ENCODE data around the gene OMP. TPM values are rescaled to one million over a fixed set of nuclear protein-coding genes. Genes with fewer than 3 reads are reported as not detected.

The OMP gene
- total and polyA plus RNA-seq, 2 of the 13 experiments (the other 11 are each of a cell fraction or from before 2014, with no cell fraction given): not detected

- no peaks in the 10 kb centered on the region for H3K36me3 ChIP-seq (replicated peaks in 1 of 2; ENCODE audit: control insufficient read depth in 1 of 2, insufficient read depth in 2 of 2, low read length in 2 of 2)
- ChIA-PET POLR2A (no interaction called here), CTCF (ENCODE audit: low intra/inter-chr PET ratio, low total read pairs) (no interaction called here)
- 0 out of 2 replicates have a peak, but pooled peaks cover 4% of the 10 kb centered on the region for H4K20me1 ChIP-seq (ENCODE audit: insufficient read depth, low read length)
- no peak overlapping the region for H3K4me2 ChIP-seq (ENCODE audit: low read depth, low read length)
- DNase-seq (ENCODE audit: low spot score) (no peak), ATAC-seq (no peak), FAIRE-seq (no peak)
- no peak for TF ChIP-seq IRX3 (CRISPR knock-in tag; IDR thresholded peaks at IDR 0.05; ENCODE audit: borderline replicate concordance, low read depth)
- no peak for TF ChIP-seq BRF2 (CRISPR knock-in tag; IDR thresholded peaks at IDR 0.05)
- no peak for TF ChIP-seq ZBTB42 (CRISPR knock-in tag; IDR thresholded peaks at IDR 0.05)
- TF ChIP-seq DPF2 (CRISPR knock-in tag; IDR thresholded peaks at IDR 0.05; ENCODE audit: borderline replicate concordance, low read depth): no peak
- TF ChIP-seq GZF1 (CRISPR knock-in tag; IDR thresholded peaks at IDR 0.05): no peak
- TF ChIP-seq FOXO1 (CRISPR knock-in tag; IDR thresholded peaks at IDR 0.05): no peak
- no peak for TF ChIP-seq TAF15 (IDR thresholded peaks at IDR 0.05; ENCODE audit: low read depth, low read length, poor library complexity, severe bottlenecking)
- TF ChIP-seq EZH2 (conservative IDR thresholded peaks at IDR 0.05; ENCODE audit: low read depth, low read length): no peak
- no peak for TF ChIP-seq ZNF362 (CRISPR knock-in tag; IDR thresholded peaks at IDR 0.05; ENCODE audit: borderline replicate concordance)
- TF ChIP-seq HNRNPLL (IDR thresholded peaks at IDR 0.05; ENCODE audit: low read depth, low read length, poor library complexity, severe bottlenecking): no peak
- no peak for TF ChIP-seq NCOA5 (CRISPR knock-in tag; IDR thresholded peaks at IDR 0.05)
- no peak for TF ChIP-seq DBP (CRISPR knock-in tag; IDR thresholded peaks at IDR 0.05; ENCODE audit: not compliant biosample characterization)
- TF ChIP-seq ZSCAN20 (CRISPR knock-in tag; IDR thresholded peaks at IDR 0.05; ENCODE audit: borderline replicate concordance): no peak
- no peak for TF ChIP-seq PRPF4 (IDR thresholded peaks at IDR 0.05; ENCODE audit: low read depth, low read length, poor library complexity, severe bottlenecking)
- TF ChIP-seq SMARCC2 (IDR thresholded peaks at IDR 0.05): no peak
- no peak for TF ChIP-seq ZNF143 (CRISPR knock-in tag; IDR thresholded peaks at IDR 0.05)
- H3K27ac ChIP-seq (ENCODE audit: extremely low read length, insufficient read depth, low read length): no peak overlapping the region
- WGBS (ENCODE audit: low lambda C conversion rate): no CpG with 5 or more reads among the region's 7 CpGs
- H3K79me2 ChIP-seq (ENCODE audit: insufficient read depth, low read length): no peaks in the 10 kb centered on the region
- H3K9me3 ChIP-seq (ENCODE audit: low read length): no peaks in the 10 kb centered on the region
- H3K27me3 ChIP-seq (ENCODE audit: control insufficient read depth in 1 of 2, insufficient read depth in 2 of 2, low read length in 2 of 2): peaks cover 11 to 58% of the 10 kb centered on the region in 2 experiments
- no TSS peak for BruUV-seq (replicated peaks)
- intact Hi-C loops (cut with micrococcal nuclease; ENCODE audit: unreplicated experiment): no loop called here
- no peak overlapping the region for H3K9ac ChIP-seq (ENCODE audit: insufficient read depth, low read depth, low read length)
- no peak overlapping the region for H2AFZ ChIP-seq (ENCODE audit: low read length)
- H3K4me1 ChIP-seq (ENCODE audit: insufficient read depth, low read length): peaks cover 37% of the 10 kb centered on the region
- H3K4me3 ChIP-seq (replicated peaks in 1 of 3; ENCODE audit: insufficient read depth in 1 of 3, low read depth in 2 of 3, low read length in 3 of 3): no peak overlapping the region
- in situ Hi-C loops (cut with HindIII; ENCODE audit: extremely low pct_ligation_motif_present, low pct_unique_long_range_greater_than_20kb): no loop called here
These were observed 31.6 kb upstream of the OMP start for GRCh38 chr11:77071077-77071476.

All from HepG2 (cell line).